Dedifferentiated amniotic fluid mesenchymal stem cell (primary cell): ENCODE data around the gene TRMT1L.
"Not testable (repeated sequence)": the region's sequence is repeated elsewhere in the genome, so short reads cannot be mapped to it uniquely, and the experiment has no call there.

Experiments
- DNase-seq: peaks from one replicate; pipeline ENCODE4 v3.0.0-alpha.2; 2016; ENCODE audit errors: extremely low spot score

Gene TRMT1L

GRCh38 chr1:185156854-185157598, at the start of gene TRMT1L, which contains the start of gene SWT1:
Gene TRMT1L, minus strand, starts transcription at chr1:185156953. Its CDS starts 241 bp downstream, at chr1:185156712.
Gene SWT1, plus strand, starts transcription at chr1:185157167. Its CDS starts 3,675 bp downstream, at chr1:185160842.
- peak; percentile 100 for DNase-seq

- no peak for DNase-seq
Observed at GRCh38 chr1:185200889-185201288, 44.1 kb upstream of the TRMT1L start.

- DNase-seq: not testable (repeated sequence)
Observed at GRCh38 chr1:185198712-185199111, 42.0 kb upstream of the TRMT1L start.

GRCh38 chr1:185193756-185194155, 37.0 kb upstream of the TRMT1L start:
- no peak for DNase-seq

- DNase-seq: peak; percentile 39
Observed at GRCh38 chr1:185170291-185170848, 13.6 kb upstream of the TRMT1L start.

GRCh38 chr1:185166106-185166505, 9.4 kb upstream of the TRMT1L start:
- DNase-seq: no peak

- no peak for DNase-seq
Observed at GRCh38 chr1:185162491-185162890, 5.7 kb upstream of the TRMT1L start.

GRCh38 chr1:185159966-185160365, 3.2 kb upstream of the TRMT1L start:
- no peak for DNase-seq

GRCh38 chr1:185158800-185159199, 2.0 kb upstream of the TRMT1L start:
- DNase-seq: no peak

- DNase-seq: no peak
Observed at GRCh38 chr1:185157599-185158412, 1.1 kb upstream of the TRMT1L start.

GRCh38 chr1:185156288-185156853, 382 bp downstream of the TRMT1L start:
- no peak for DNase-seq

GRCh38 chr1:185155600-185156287, 1.0 kb downstream of the TRMT1L start:
- DNase-seq: no peak

- no peak for DNase-seq
Observed at GRCh38 chr1:185154912-185155513, 1.7 kb downstream of the TRMT1L start.

GRCh38 chr1:185152187-185152767, 4.5 kb downstream of the TRMT1L start:
- DNase-seq: peak; percentile 26

GRCh38 chr1:185151215-185151614, 5.5 kb downstream of the TRMT1L start:
- DNase-seq: no peak

GRCh38 chr1:185144233-185144632, 12.5 kb downstream of the TRMT1L start:
- peak; percentile 29 for DNase-seq

GRCh38 chr1:185139246-185139645, 17.5 kb downstream of the TRMT1L start:
- no peak for DNase-seq

GRCh38 chr1:185137896-185138545, 18.7 kb downstream of the TRMT1L start:
- DNase-seq: no peak

GRCh38 chr1:185132534-185132933, 24.2 kb downstream of the TRMT1L start:
- no peak for DNase-seq

GRCh38 chr1:185129708-185130107, 27.0 kb downstream of the TRMT1L start:
- no peak for DNase-seq
